HG02943 (cell line): ENCODE results near the gene SQSTM1.

Experiments used
- ATAC-seq: cut with Tn5 transposase; IDR thresholded peaks from one replicate; pipeline ENCODE4 v1.9.1; 2021; ENCODE audit warnings: mild to moderate bottlenecking, low read depth, moderate library complexity; ENCODE audit not compliant: unreplicated experiment

Gene SQSTM1

GRCh38 chr5:179887095-179887494 lies 66.4 kb downstream of the SQSTM1 start:
- no peak for ATAC-seq
